Loucy (cell line): ENCODE data around the gene SPPL2C.
"Not testable (repeated sequence)": the region's sequence is repeated elsewhere in the genome, so short reads cannot be mapped to it uniquely, and the experiment has no call there.

Experiments
- H2AFZ ChIP-seq: fragments of 200-600 bp; sonication (generic); 2 replicates; pipeline ENCODE4 v1.6.0; 2016; ENCODE audit warnings: antibody characterized with exemption, mild to moderate bottlenecking, low read length, moderate library complexity
- H3F3A ChIP-seq: fragments of 200-600 bp; 2 replicates; pipeline ENCODE4 v1.6.0; 2016; ENCODE audit warnings: antibody characterized with exemption, low read depth, mild to moderate bottlenecking
- H3K27me3 ChIP-seq: fragments of 200-600 bp; sonication (generic); 2 replicates; pipeline ENCODE4 v1.6.1; 2014; ENCODE audit warnings: low read length, mild to moderate bottlenecking; ENCODE audit not compliant: insufficient read depth, poor library complexity, severe bottlenecking
- H3K36me3 ChIP-seq: fragments of 200-600 bp; sonication (generic); 2 replicates; pipeline ENCODE4 v1.6.1; 2016; ENCODE audit warnings: low read length; ENCODE audit not compliant: insufficient read depth
- H3K4me1 ChIP-seq: fragments of 200-600 bp; sonication (generic); 2 replicates; pipeline ENCODE4 v1.5.1; 2014; ENCODE audit warnings: low read length, mild to moderate bottlenecking; ENCODE audit not compliant: insufficient read depth, poor library complexity, severe bottlenecking
- H3K4me2 ChIP-seq: fragments of 200-600 bp; sonication (generic); 2 replicates; pipeline ENCODE4 v1.6.0; 2014; ENCODE audit warnings: antibody characterized with exemption, low read length, low read depth, mild to moderate bottlenecking; ENCODE audit not compliant: poor library complexity, severe bottlenecking
- H3K4me3 ChIP-seq: fragments of 200-600 bp; sonication (generic); 2 replicates; pipeline ENCODE4 v1.5.1; 2014; ENCODE audit warnings: low read length, mild to moderate bottlenecking, mixed read lengths; ENCODE audit not compliant: poor library complexity, severe bottlenecking
- H3K79me2 ChIP-seq: fragments of 200-600 bp; sonication (generic); 2 replicates; pipeline ENCODE4 v1.6.1; 2014; ENCODE audit warnings: low read length; ENCODE audit not compliant: insufficient read depth
- H3K9ac ChIP-seq: fragments of 200-600 bp; sonication (generic); 2 replicates; pipeline ENCODE4 v1.6.0; 2014; ENCODE audit warnings: mild to moderate bottlenecking, low read depth, low read length, moderate library complexity; ENCODE audit not compliant: poor library complexity, severe bottlenecking
- H3K9me2 ChIP-seq: fragments of 200-600 bp; sonication (generic); replicated peaks from 2 replicates; pipeline ENCODE4 v1.6.1; 2016; ENCODE audit warnings: low read depth, low read length, mixed read lengths
- H3K9me3 ChIP-seq: fragments of 200-600 bp; sonication (generic); 2 replicates; pipeline ENCODE4 v1.6.1; 2014; ENCODE audit warnings: mild to moderate bottlenecking, antibody characterized with exemption, low read length, low read depth; ENCODE audit not compliant: insufficient read depth
- H4K20me1 ChIP-seq: fragments of 200-600 bp; sonication (generic); 2 replicates; pipeline ENCODE4 v1.6.0; 2014; ENCODE audit warnings: antibody characterized with exemption, low read length, mild to moderate bottlenecking; ENCODE audit not compliant: insufficient read depth, poor library complexity, severe bottlenecking
- EZH2phosphoT487 ChIP-seq: fragments of 200-600 bp; IDR thresholded peaks from 2 replicates; pipeline ENCODE4 v1.6.1; 2018; ENCODE audit warnings: antibody characterized with exemption, mild to moderate bottlenecking, moderate library complexity, borderline replicate concordance
- TF ChIP-seq, protein P1 (sequence below): fragments of 200-600 bp; sonication (generic); conservative IDR thresholded peaks from 2 replicates; pipeline ENCODE4 v1.5.1; 2014; ENCODE audit warnings: mild to moderate bottlenecking, antibody characterized with exemption, low read length

SPPL2C gene

DNA sequence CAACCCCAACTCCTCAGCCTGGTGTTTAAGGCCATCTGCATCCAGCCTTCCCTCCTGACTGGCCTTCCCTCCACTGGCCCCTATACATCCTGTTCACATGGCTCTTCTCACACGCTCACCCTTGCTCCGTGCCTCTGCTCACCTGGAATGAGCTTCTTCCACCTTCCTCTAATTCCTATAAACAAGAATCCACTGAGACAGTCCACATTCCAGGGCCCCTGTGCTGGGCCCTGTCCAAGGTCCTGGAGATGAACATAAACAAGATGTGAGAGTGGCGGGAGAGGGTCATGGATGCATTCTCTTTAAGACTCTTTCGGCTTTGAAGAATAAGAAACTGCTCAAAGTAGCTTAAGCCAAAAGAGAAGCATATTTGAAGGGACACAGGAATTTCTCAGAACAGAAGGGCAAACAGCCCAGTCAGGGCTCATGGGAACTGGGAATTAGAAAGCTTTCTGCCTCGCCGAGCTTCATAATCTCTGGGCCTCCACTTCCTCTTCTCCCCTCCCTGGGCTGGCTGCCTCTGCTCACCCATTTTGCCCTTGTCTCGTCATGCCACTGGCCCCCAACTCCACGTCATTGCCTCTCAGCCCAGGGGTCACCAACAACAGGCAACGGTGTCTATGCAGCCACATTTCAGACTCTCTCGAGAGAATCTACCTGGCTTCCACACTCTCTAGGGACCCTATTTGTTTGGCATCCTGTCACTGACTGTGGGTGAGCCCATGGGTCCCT lies 13.5 kb downstream of the SPPL2C start:
- H3K36me3 ChIP-seq, result no peaks in the 10 kb centered on the region
- H3K9me3 ChIP-seq, result no peaks in the 10 kb centered on the region
- TF ChIP-seq EZH2phosphoT487, result no peak
- no peaks in the 10 kb centered on the region for H3K79me2 ChIP-seq
- no peak overlapping the region for H3K4me2 ChIP-seq
- H2AFZ ChIP-seq, result no peak overlapping the region
- H3K9me2 ChIP-seq, result no peaks in the 10 kb centered on the region
- no peaks in the 10 kb centered on the region for H3K27me3 ChIP-seq
- H3K4me1 ChIP-seq, result no peaks in the 10 kb centered on the region
- H3K9ac ChIP-seq, result no peak overlapping the region
- H3K4me3 ChIP-seq, result no peak overlapping the region
- H3F3A ChIP-seq, result no peaks in the 10 kb centered on the region
- no peaks in the 10 kb centered on the region for H4K20me1 ChIP-seq

DNA sequence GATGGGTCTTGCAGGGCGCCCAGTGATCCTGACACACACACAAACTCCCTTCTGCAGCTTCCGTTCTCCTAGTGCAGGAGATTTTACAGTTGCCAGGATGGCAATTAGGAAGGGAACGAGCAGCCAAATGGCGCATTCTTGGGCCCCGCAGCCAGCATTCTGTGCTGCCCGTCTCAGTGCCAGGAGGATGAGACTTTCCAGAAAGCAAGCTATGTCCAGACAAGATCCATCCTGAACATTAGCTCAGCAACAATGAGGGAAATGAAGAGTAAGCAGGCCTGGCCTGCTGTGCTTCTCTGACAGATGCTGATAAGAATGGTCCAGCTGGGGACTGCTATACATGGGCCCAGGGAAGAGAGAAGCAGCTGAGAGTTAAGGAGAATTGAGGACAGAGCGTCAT lies 16.5 kb downstream of the SPPL2C start:
- Histone ChIP-seq H3K4me2 (no peak overlapping the region), H4K20me1 (no peaks in the 10 kb centered on the region), H3K27me3 (peaks cover 4% of the 10 kb centered on the region), H3F3A (no peaks in the 10 kb centered on the region), H3K9me2 (no peaks in the 10 kb centered on the region), H3K36me3 (no peaks in the 10 kb centered on the region), H3K79me2 (no peaks in the 10 kb centered on the region), H2AFZ (no peak overlapping the region), H3K4me1 (no peaks in the 10 kb centered on the region), H3K9me3 (no peaks in the 10 kb centered on the region), H3K9ac (no peak overlapping the region), H3K4me3 (no peak overlapping the region)
- TF ChIP-seq, protein P1, sequence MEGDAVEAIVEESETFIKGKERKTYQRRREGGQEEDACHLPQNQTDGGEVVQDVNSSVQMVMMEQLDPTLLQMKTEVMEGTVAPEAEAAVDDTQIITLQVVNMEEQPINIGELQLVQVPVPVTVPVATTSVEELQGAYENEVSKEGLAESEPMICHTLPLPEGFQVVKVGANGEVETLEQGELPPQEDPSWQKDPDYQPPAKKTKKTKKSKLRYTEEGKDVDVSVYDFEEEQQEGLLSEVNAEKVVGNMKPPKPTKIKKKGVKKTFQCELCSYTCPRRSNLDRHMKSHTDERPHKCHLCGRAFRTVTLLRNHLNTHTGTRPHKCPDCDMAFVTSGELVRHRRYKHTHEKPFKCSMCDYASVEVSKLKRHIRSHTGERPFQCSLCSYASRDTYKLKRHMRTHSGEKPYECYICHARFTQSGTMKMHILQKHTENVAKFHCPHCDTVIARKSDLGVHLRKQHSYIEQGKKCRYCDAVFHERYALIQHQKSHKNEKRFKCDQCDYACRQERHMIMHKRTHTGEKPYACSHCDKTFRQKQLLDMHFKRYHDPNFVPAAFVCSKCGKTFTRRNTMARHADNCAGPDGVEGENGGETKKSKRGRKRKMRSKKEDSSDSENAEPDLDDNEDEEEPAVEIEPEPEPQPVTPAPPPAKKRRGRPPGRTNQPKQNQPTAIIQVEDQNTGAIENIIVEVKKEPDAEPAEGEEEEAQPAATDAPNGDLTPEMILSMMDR, result no peak
- TF ChIP-seq EZH2phosphoT487, result no peak

DNA sequence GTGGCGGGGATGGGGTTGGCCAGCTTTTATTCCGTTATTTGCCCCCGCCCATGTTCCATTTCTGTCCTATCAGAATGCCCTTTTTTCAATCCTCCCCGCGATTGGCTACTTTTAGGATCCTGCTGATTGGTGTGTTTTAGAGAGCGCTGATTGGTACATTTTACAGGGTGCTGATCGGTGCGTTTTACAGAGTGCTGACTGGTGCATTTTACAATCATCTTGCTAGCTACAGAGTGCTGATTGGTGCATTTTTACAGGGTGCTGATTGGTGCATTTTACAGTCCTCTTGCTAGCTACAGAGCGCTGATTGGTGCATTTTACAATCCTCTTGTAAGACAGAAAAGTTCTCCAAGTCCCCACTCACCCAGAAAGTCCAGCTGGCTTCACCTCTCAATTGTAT lies 17.4 kb downstream of the SPPL2C start:
- H3K9me2 ChIP-seq, H3K4me2 ChIP-seq, H3K9me3 ChIP-seq, H3F3A ChIP-seq, H3K27me3 ChIP-seq, H3K4me3 ChIP-seq, H4K20me1 ChIP-seq, H3K79me2 ChIP-seq, H3K36me3 ChIP-seq, H2AFZ ChIP-seq, H3K4me1 ChIP-seq, H3K9ac ChIP-seq: not testable (repeated sequence)

DNA sequence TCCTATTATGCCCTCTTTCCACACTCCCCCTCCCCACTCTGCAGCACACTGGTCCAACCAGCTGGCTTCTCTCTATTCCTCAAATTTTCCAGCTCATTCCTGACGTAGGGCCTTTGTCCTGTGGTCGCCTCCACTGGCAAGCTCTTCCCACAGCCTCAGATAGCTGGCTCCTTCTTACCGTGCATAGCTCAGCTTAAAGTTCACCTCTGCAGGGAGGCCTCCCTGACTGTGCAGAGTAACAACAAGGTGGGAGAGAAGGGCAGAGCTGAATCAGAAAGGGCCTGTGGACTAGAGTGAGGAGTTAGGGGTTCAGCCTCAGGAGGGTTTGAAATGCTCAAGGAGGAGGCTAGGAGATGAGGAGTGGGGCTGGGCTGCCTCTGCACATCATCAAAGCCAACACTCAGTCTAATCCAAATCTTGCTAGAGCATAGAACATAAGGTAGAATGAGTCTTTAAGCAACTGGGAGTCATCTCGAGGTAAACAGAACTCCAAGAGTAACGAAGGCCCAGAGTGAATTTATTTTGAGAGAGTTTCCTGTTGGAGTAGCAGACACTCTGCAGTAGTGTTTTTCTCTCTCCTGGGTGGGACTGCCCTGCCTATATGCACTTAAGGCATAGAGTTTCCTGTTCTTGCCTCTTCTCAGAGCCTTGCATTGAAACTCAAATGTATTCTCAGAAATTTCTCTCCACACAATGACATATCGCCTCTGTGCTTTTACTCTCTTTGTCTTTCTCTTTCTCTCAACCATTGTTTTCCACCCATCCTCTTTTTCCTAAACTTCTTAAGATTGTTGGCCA lies 19.4 kb downstream of the SPPL2C start:
- Histone ChIP-seq H3K9me2 (no peaks in the 10 kb centered on the region; the same call in 1 of the 2 replicates), H4K20me1 (no peaks in the 10 kb centered on the region), H3K4me1 (no peaks in the 10 kb centered on the region), H3K36me3 (no peaks in the 10 kb centered on the region), H3K9me3 (no peaks in the 10 kb centered on the region), H2AFZ (no peak overlapping the region), H3F3A (no peaks in the 10 kb centered on the region), H3K4me3 (no peak overlapping the region), H3K4me2 (no peak overlapping the region), H3K27me3 (peaks cover 4% of the 10 kb centered on the region), H3K9ac (no peak overlapping the region), H3K79me2 (no peaks in the 10 kb centered on the region)
- TF ChIP-seq EZH2phosphoT487, result no peak
- TF ChIP-seq, protein P1, result no peak
